Liver (tissue), 9 donors: Measurements from ENCODE around the gene CDC6. TPM values are rescaled to one million over a fixed set of nuclear protein-coding genes. Genes with fewer than 3 reads are reported as not detected.

Experiments used
- DNase-seq: peaks from one replicate; pipeline ENCODE4 v3.0.0-alpha.2; 2017; ENCODE audit warnings: low spot score
- H3K27ac ChIP-seq, 2 donors: one replicate each; pipeline ENCODE4 v1.7.0; 2013; ENCODE audit warnings: inconsistent platforms in 2 of 2, low read length in 2 of 2, control low read depth in 1 of 2, low read depth in 1 of 2, mild to moderate bottlenecking in 1 of 2
- H3K27me3 ChIP-seq, 4 donors: one replicate each; pipeline versions ENCODE4 v1.6.1 to v1.7.0; 2013; ENCODE audit warnings: low read length in 3 of 4, inconsistent platforms in 1 of 4, mild to moderate bottlenecking in 1 of 4, moderate library complexity in 1 of 4; ENCODE audit not compliant: control insufficient read depth in 4 of 4, insufficient read depth in 4 of 4
- H3K36me3 ChIP-seq, 4 donors: one replicate each; pipeline versions ENCODE4 v1.6.1 to v1.7.0; 2013; ENCODE audit warnings: low read length in 3 of 4, mild to moderate bottlenecking in 3 of 4, low read depth in 1 of 4, moderate library complexity in 1 of 4; ENCODE audit not compliant: control insufficient read depth in 4 of 4, insufficient read depth in 3 of 4
- H3K4me1 ChIP-seq, 4 donors: one replicate each; pipeline versions ENCODE4 v1.6.1 to v1.7.0; 2013; ENCODE audit warnings: low read length in 3 of 4, mild to moderate bottlenecking in 3 of 4, moderate library complexity in 1 of 4; ENCODE audit not compliant: control insufficient read depth in 4 of 4, insufficient read depth in 4 of 4
- H3K4me3 ChIP-seq, 3 donors: one replicate each; pipeline versions ENCODE4 v1.6.1 to v1.7.0; 2013; ENCODE audit warnings: low read length in 3 of 3, control low read depth in 1 of 3, low read depth in 1 of 3, mild to moderate bottlenecking in 1 of 3
- H3K9ac ChIP-seq, 2 donors: one replicate each; pipeline ENCODE4 v1.7.0; 2013; ENCODE audit warnings: low read length in 2 of 2, mild to moderate bottlenecking in 2 of 2, moderate library complexity in 2 of 2, control low read depth in 1 of 2, low read depth in 1 of 2
- H3K9me3 ChIP-seq, 4 donors: one replicate each; pipeline versions ENCODE4 v1.6.1 to v1.7.0; 2013; ENCODE audit warnings: low read length in 3 of 4; ENCODE audit not compliant: control insufficient read depth in 4 of 4
- CTCF ChIP-seq: fragments of 150-350 bp; IDR thresholded peaks from 2 replicates; pipeline ENCODE4 v1.5.1; 2017; ENCODE audit warnings: improper control_type of control experiment, low read depth, low read length; ENCODE audit not compliant: missing input control
- EGR1 ChIP-seq, 2 donors: IDR thresholded peaks; 2 replicates each; pipeline ENCODE4 v1.6.1; 2016 to 2018; ENCODE audit warnings: antibody characterized with exemption in 2 of 2, low read depth in 2 of 2
- FOXA1 ChIP-seq: IDR thresholded peaks from 2 replicates; pipeline ENCODE4 v1.6.1; 2016; ENCODE audit warnings: antibody characterized with exemption
- FOXA2 ChIP-seq: IDR thresholded peaks from 2 replicates; pipeline ENCODE4 v1.6.1; 2016; ENCODE audit warnings: antibody characterized with exemption
- GABPA ChIP-seq, 2 donors: IDR thresholded peaks in 1 of 2; conservative IDR thresholded peaks in 1 of 2; 2 replicates each; pipeline ENCODE4 v1.6.1; 2016; ENCODE audit warnings: antibody characterized with exemption in 2 of 2, mild to moderate bottlenecking in 1 of 2, moderate library complexity in 1 of 2
- HNF4A ChIP-seq, 2 donors: conservative IDR thresholded peaks; 2 replicates each; pipeline ENCODE4 v1.6.1; 2016; ENCODE audit warnings: antibody characterized with exemption in 2 of 2, mild to moderate bottlenecking in 2 of 2
- HNF4G ChIP-seq: IDR thresholded peaks from 2 replicates; pipeline ENCODE4 v1.6.1; 2016; ENCODE audit warnings: antibody characterized with exemption
- JUND ChIP-seq, 2 donors: IDR thresholded peaks; 2 replicates each; pipeline ENCODE4 v1.6.1; 2016; ENCODE audit warnings: antibody characterized with exemption in 2 of 2
- NR2F2 ChIP-seq: IDR thresholded peaks from 2 replicates; pipeline ENCODE4 v1.6.1; 2016; ENCODE audit warnings: antibody characterized with exemption
- RAD21 ChIP-seq, 2 donors: IDR thresholded peaks; 2 replicates each; pipeline ENCODE4 v1.6.1; 2016; ENCODE audit warnings: antibody characterized with exemption in 2 of 2, mild to moderate bottlenecking in 2 of 2
- REST ChIP-seq: IDR thresholded peaks from 2 replicates; pipeline ENCODE4 v1.6.1; 2016; ENCODE audit warnings: antibody characterized with exemption, mild to moderate bottlenecking
- RXRA ChIP-seq, 2 donors: IDR thresholded peaks; 2 replicates each; pipeline ENCODE4 v1.6.1; 2017 to 2018; ENCODE audit warnings: antibody characterized with exemption in 2 of 2, mild to moderate bottlenecking in 1 of 2
- SP1 ChIP-seq: IDR thresholded peaks from 2 replicates; pipeline ENCODE4 v1.6.1; 2018; ENCODE audit warnings: antibody characterized with exemption, mild to moderate bottlenecking
- TAF1 ChIP-seq: conservative IDR thresholded peaks from 2 replicates; pipeline ENCODE4 v1.6.1; 2016; ENCODE audit warnings: antibody characterized with exemption, mild to moderate bottlenecking
- YY1 ChIP-seq: IDR thresholded peaks from 2 replicates; pipeline ENCODE4 v1.6.1; 2016; ENCODE audit warnings: antibody characterized with exemption, mild to moderate bottlenecking
- ZBTB33 ChIP-seq: IDR thresholded peaks from 2 replicates; pipeline ENCODE4 v1.6.1; 2016; ENCODE audit warnings: antibody characterized with exemption
- WGBS: extraction: QIAGEN DNeasy Blood & Tissue Kit; methylation state at CpG from one replicate; pipeline ENCODE4 v1.1.7; 2013; 5-methylcytosine and 5-hydroxymethylcytosine counted together
- polyA plus RNA-seq, 2 donors: library from polyadenylated mRNA; stranded (reverse) in 1 of 2; unstranded in 1 of 2; fragments of 200-250 nt in 1 of 2; fragments of >200 nt in 1 of 2; fragmentation: Nextera tagmentation in 1 of 2; extraction: Ambion mirVana in 1 of 2; gene quantifications; one replicate each; pipeline versions ENCODE4 v1.2.1 to v1.2.3, GENCODE V29; 2013 to 2015
- total RNA-seq, 2 donors: library from RNA; depleted of rRNA; stranded (reverse); fragments of >200 nt; gene quantifications; one replicate each; pipeline ENCODE4 v1.2.3, GENCODE V29; 2014
- TF ChIP-seq, protein P1 (sequence below): IDR thresholded peaks from 2 replicates; pipeline ENCODE4 v1.6.1; 2016; ENCODE audit warnings: antibody characterized with exemption
- TF ChIP-seq, protein P2 (sequence below): IDR thresholded peaks from 2 replicates; pipeline ENCODE4 v1.6.1; 2016; ENCODE audit warnings: antibody characterized with exemption
- donor health status: healthy.
- donor health status: healthy.
- donor health status: healthy.
- donor health status: healthy.
- donor health status: healthy.

Gene CDC6
- total and polyA plus RNA-seq, 4 donors: 0.54 to 16.5 (median 2.5) TPM

DNA sequence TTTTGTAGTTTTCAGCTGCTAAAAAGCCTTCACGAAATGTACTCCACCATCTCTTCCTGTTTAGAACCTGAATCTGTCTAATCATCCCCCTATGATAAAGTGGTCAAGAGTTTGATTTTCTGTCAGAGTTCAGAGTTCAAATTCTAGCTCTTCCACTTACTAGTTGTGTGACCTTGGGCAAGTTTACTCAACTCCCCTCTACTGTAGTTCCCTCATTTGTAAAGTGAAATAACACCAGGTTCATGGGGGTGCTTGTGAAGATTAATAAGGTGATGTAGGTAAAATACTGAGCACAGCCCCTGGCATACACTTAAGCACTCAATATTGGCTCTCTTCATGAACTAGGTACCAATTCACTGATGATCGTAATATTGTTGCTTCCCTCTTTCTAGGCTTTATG lies 1.2 kb upstream of the CDC6 start:
- H3K36me3 ChIP-seq: peaks cover 0 to 5% (median 2%) of the 10 kb centered on the region in 4 donors
- H3K4me3 ChIP-seq: no peak overlapping the region
- peaks cover 1 to 21% (median 17%) of the 10 kb centered on the region in 4 donors for H3K4me1 ChIP-seq
- no peak overlapping the region for H3K27ac ChIP-seq
- no peak for DNase-seq
- no peak overlapping the region for H3K9ac ChIP-seq
- TF ChIP-seq RXRA (IDR thresholded peaks at IDR 0.05) (no peak), HNF4A (conservative IDR thresholded peaks at IDR 0.05) (no peak), YY1 (no peak), NR2F2 (no peak), SP1 (no peak), CTCF (no peak), JUND (IDR thresholded peaks at IDR 0.05) (no peak), REST (no peak), FOXA2 (no peak), GABPA (IDR thresholded peaks at IDR 0.05 in 1 of 2, conservative IDR thresholded peaks at IDR 0.05 in 1 of 2) (no peak), ZBTB33 (no peak), HNF4G (no peak), EGR1 (IDR thresholded peaks at IDR 0.05; ENCODE audit: low read depth in 2 of 2) (no peak), TAF1 (no peak), FOXA1 (no peak)
- TF ChIP-seq, protein P1, sequence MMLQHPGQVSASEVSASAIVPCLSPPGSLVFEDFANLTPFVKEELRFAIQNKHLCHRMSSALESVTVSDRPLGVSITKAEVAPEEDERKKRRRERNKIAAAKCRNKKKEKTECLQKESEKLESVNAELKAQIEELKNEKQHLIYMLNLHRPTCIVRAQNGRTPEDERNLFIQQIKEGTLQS: no peak
- TF ChIP-seq, protein P2, sequence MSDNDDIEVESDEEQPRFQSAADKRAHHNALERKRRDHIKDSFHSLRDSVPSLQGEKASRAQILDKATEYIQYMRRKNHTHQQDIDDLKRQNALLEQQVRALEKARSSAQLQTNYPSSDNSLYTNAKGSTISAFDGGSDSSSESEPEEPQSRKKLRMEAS: no peak
- WGBS: 96% methylated on average over 2 of the region's 2 CpGs
- no peaks in the 10 kb centered on the region for H3K9me3 ChIP-seq
- H3K27me3 ChIP-seq: no peaks in the 10 kb centered on the region

GRCh38 chr17:40287159-40287493 lies 553 bp upstream of the CDC6 start:
- Histone ChIP-seq H3K9me3 (no peaks in the 10 kb centered on the region), H3K4me3 (no peak overlapping the region), H3K9ac (no peak overlapping the region), H3K27ac (no peak overlapping the region), H3K27me3 (no peaks in the 10 kb centered on the region), H3K4me1 (peaks cover 1 to 21% (median 17%) of the 10 kb centered on the region in 4 donors), H3K36me3 (peaks cover 0 to 3% (median 0%) of the 10 kb centered on the region in 4 donors)
- WGBS: 39% methylated on average over 4 of the region's 4 CpGs
- TF ChIP-seq RAD21 (IDR thresholded peaks at IDR 0.05) (no peak), GABPA (IDR thresholded peaks at IDR 0.05 in 1 of 2, conservative IDR thresholded peaks at IDR 0.05 in 1 of 2) (no peak), JUND (IDR thresholded peaks at IDR 0.05) (no peak), NR2F2 (no peak), REST (no peak), ZBTB33 (no peak), SP1 (no peak)
- DNase-seq: no peak
